NCI-H2081 treated with DMSO at 0.1 percent for 48 hours (cell line): Measurements from ENCODE around the gene CNOT11.
"Not testable (repeated sequence)": the region's sequence is repeated elsewhere in the genome, so short reads cannot be mapped to it uniquely, and the experiment has no call there.

Experiments
- DNase-seq: peaks from one replicate; lab custom pipeline; 2025; lab: John Stamatoyannopoulos, UW

Gene CNOT11

GRCh38 chr2:101310090-101310833 is 57.6 kb downstream of the CNOT11 start:
- no peak for DNase-seq

GRCh38 chr2:101310834-101311695 is 58.4 kb downstream of the CNOT11 start:
- DNase-seq, result no peak

GRCh38 chr2:101311696-101312017 is 59.0 kb downstream of the CNOT11 start:
- DNase-seq, result no peak

GRCh38 chr2:101316568-101316967 is 63.9 kb downstream of the CNOT11 start:
- DNase-seq, result not testable (repeated sequence)
